ENCODE results near the gene HNRNPA2B1.

Gene HNRNPA2B1

DNA sequence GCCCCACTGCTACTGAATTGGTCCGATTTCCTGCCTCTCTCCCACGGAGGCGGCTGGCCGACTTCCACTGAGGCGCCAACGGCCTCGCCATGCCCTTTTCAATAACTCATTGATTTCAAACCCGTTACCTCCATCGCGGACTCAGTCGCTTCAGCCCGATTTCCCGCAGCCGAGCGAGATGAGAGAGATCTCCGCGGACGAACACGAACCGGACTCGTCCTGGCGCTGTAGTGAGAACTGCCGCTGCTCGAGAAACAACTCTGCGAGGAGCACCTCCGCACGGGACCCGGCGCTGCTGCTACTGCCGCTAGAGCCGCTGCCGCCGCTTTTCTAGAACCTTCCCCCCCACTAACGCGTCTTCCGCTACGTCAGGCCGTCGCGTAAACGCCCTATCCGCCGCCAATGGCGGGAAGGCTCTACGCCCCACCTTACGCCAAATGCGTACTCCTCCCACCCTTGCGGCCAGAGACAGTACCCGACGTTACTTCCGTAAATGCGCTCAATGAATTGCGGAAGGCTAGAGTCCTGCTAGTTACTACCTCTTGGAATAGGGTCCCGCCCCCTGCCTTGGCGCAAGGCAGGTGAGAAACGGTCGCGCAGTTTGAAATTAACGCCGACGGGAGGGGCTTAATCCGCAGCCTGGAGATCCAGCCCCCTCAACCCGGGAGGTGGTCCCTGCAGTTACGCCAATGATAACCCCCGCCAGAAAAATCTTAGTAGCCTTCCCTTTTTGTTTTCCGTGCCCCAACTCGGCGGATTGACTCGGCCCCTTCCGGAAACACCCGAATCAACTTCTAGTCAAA is at the start of gene HNRNPA2B1:
TSS of gene HNRNPA2B1 (minus strand) at position 303 of the 803 bp plus-strand sequence. CDS start at position 134, 169 bp downstream.
- H3K27me3 Mint-ChIP-seq (ENCODE audit: low read depth): peaks cover 5% of the 10 kb centered on the region
- H3K9me3 Mint-ChIP-seq: no peaks in the 10 kb centered on the region
- H3K4me3 Mint-ChIP-seq: peak within 1 kb of the TSS; percentile 98
- DNase-seq (ENCODE audit: low spot score): peak; percentile 96
- peak within 1 kb of the TSS; percentile 100 for H3K27ac Mint-ChIP-seq
- peaks cover 47% of the 10 kb centered on the region for H3K4me1 Mint-ChIP-seq (ENCODE audit: low read depth)
- peaks cover 72% of the 10 kb centered on the region for H3K36me3 Mint-ChIP-seq (ENCODE audit: low read depth)

DNA sequence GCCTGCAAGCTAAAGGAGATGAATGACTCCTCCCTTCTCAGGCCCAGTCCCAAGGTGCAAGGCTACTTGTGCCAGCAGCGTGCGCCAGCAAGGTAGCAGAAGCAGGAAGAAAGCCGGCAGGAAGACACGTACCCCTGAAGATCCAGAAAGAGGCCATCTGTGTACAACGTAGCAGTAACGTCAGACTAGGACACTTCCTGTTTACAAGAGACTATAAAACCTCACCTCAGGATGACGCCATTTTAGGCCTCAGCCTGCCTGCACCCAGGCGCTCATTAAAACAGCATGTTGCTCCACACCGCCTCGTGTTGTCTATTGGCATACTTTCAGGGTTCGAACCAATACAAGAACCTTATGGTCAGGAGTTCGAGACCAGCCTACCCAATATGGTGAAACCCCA is 49.7 kb upstream of the HNRNPA2B1 start:
- H3K9me3 Mint-ChIP-seq: no peaks in the 10 kb centered on the region
- no peaks in the 10 kb centered on the region for H3K4me1 Mint-ChIP-seq (ENCODE audit: low read depth)
- no peaks in the 10 kb centered on the region for H3K36me3 Mint-ChIP-seq (ENCODE audit: low read depth)
- H3K27ac Mint-ChIP-seq: no peak overlapping the region
- no peak for DNase-seq (ENCODE audit: low spot score)
- H3K4me3 Mint-ChIP-seq: no peak overlapping the region
- peaks cover 2% of the 10 kb centered on the region for H3K27me3 Mint-ChIP-seq (ENCODE audit: low read depth)

DNA sequence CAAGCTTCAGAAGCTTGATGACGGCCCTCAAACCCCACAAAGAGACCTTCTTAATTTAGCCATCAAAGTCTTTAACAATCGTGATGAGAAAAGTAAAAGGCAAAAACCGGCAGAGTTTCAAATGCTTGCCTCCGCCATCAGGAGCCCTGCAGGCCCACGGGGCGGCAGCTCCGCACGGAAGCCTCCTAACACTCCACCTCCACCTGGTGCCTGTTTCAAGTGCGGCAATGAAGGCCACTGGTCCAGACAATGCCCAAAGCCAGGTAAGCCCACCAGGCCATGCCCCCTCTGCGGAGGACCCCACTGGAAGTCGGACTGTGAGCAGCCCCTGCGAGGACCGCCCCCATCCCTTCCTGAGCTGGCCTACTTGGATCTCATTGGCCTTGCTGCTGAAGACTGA is 44.6 kb upstream of the HNRNPA2B1 start:
- Mint-ChIP-seq H3K4me3 (no peak overlapping the region), H3K27ac (no peak overlapping the region), H3K27me3 (ENCODE audit: low read depth) (no peaks in the 10 kb centered on the region), H3K9me3 (no peaks in the 10 kb centered on the region), H3K4me1 (ENCODE audit: low read depth) (no peaks in the 10 kb centered on the region), H3K36me3 (ENCODE audit: low read depth) (no peaks in the 10 kb centered on the region)
- DNase-seq (ENCODE audit: low spot score): no peak

DNA sequence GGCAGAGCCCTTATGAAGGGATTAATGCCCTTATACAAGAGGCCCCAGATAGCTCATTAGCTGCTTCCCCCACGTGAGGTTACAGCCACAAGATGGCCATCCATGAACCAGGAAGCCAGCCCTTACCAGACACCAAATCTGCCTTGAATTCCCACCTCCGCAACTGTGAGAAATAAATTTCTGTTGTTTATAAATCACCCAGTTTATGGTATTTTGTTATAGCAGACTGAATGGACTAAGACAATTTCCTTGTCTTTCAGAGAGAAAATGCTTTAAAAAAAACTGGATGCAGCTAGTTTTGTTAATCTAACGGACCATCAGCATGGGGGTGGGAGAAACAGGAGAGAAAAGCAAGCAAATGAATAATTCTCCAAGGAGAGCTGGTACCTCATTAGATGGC is 37.5 kb upstream of the HNRNPA2B1 start:
- H3K27ac Mint-ChIP-seq: no peak overlapping the region
- DNase-seq (ENCODE audit: low spot score): no peak
- no peaks in the 10 kb centered on the region for H3K9me3 Mint-ChIP-seq
- H3K36me3 Mint-ChIP-seq (ENCODE audit: low read depth): no peaks in the 10 kb centered on the region
- H3K27me3 Mint-ChIP-seq (ENCODE audit: low read depth): peaks cover 14% of the 10 kb centered on the region
- H3K4me3 Mint-ChIP-seq: no peak overlapping the region
- H3K4me1 Mint-ChIP-seq (ENCODE audit: low read depth): peaks cover 3% of the 10 kb centered on the region

DNA sequence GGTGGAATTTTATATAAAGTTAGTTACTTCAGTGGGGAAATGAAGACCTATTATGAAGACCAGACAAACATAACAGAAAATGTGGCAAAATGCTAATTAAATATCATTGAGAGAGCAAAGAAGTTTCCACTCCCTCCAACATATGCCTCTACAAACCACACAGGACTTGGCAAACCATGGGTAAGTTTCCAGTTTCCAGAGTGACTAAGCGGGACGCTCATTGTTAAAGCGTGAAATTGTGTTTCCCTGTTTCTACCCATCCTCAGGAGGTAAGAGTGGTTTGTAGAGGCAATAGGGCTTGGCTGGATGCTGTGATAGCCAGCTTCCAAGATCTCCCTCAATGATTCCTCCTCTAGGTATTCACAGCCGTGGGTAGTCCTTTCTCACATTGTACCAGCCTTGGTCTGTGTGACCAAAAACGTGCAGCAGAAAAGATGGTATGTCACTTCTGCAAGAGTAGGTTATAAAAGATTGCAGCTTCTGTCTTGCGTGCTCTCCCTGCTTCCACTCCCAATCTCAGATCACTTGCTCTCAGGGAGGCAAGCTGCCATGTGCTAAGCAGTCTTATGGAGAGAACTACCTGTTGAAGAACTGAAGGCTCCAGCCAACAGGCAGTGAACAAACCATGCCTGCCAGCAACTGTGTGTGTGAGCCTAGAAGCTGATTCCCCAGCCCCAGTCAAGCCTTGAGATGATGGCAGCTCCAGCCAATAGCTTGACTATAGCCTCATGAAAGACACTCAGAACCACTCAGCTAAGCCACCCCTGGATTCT is 36.7 kb upstream of the HNRNPA2B1 start:
- Mint-ChIP-seq H3K36me3 (ENCODE audit: low read depth) (no peaks in the 10 kb centered on the region), H3K9me3 (no peaks in the 10 kb centered on the region), H3K4me1 (ENCODE audit: low read depth) (peaks cover 3% of the 10 kb centered on the region), H3K27ac (no peak overlapping the region), H3K27me3 (ENCODE audit: low read depth) (peaks cover 14% of the 10 kb centered on the region), H3K4me3 (no peak overlapping the region)
- DNase-seq (ENCODE audit: low spot score): no peak

DNA sequence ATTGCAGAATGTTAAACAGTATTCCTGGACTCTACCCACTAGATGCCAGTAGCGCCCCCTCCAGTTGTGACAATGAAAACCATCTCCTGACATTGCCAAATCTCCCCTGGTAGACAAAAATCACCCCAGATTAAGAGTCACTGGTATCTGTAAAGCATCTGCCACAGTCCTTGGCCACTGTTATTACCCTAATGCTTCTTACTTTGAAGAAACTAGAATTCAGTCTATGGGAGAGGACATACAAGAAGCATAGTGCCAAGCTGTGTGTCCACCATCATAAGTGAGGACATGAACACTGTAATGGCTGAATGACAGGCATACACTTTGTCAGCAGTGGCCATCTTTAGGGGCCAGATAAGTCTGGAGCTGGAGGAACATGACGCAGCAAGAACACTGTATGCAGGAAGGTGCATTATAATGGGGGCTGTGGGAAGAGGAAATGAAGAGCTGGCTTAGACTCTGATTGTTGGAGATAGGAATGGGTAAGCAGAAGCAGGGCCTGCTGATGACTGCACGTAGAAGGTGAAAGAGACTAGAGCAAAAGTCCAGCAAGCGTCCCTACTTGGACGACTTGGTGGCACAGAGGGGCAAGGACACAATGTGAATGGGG is 33.5 kb upstream of the HNRNPA2B1 start:
- H3K9me3 Mint-ChIP-seq: no peaks in the 10 kb centered on the region
- no peaks in the 10 kb centered on the region for H3K36me3 Mint-ChIP-seq (ENCODE audit: low read depth)
- DNase-seq (ENCODE audit: low spot score): no peak
- no peak overlapping the region for H3K4me3 Mint-ChIP-seq
- peaks cover 20% of the 10 kb centered on the region for H3K27me3 Mint-ChIP-seq (ENCODE audit: low read depth)
- H3K27ac Mint-ChIP-seq: no peak overlapping the region
- peaks cover 3% of the 10 kb centered on the region for H3K4me1 Mint-ChIP-seq (ENCODE audit: low read depth)

DNA sequence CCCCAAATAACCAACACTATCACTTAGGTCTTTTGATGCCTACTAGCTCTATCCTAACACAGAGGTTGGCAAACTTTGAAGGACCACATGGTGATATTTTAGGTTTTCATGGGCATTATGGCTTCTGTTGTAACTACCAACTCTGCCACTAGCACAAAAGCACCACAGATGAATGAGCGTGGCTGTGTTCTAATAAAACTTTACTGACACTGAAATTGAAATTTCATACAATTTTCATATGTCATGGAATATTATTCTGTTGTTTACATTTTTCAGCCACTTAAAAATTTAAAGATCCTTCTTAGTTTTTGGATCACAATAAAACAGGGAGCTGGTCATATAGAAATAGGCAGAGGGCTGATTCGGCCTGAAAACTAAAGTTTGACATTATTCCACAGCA is 27.4 kb upstream of the HNRNPA2B1 start:
- Mint-ChIP-seq H3K4me3 (no peak overlapping the region), H3K36me3 (ENCODE audit: low read depth) (no peaks in the 10 kb centered on the region), H3K27me3 (ENCODE audit: low read depth) (peaks cover 28% of the 10 kb centered on the region), H3K9me3 (no peaks in the 10 kb centered on the region), H3K4me1 (ENCODE audit: low read depth) (no peaks in the 10 kb centered on the region), H3K27ac (no peak overlapping the region)
- DNase-seq (ENCODE audit: low spot score): no peak

DNA sequence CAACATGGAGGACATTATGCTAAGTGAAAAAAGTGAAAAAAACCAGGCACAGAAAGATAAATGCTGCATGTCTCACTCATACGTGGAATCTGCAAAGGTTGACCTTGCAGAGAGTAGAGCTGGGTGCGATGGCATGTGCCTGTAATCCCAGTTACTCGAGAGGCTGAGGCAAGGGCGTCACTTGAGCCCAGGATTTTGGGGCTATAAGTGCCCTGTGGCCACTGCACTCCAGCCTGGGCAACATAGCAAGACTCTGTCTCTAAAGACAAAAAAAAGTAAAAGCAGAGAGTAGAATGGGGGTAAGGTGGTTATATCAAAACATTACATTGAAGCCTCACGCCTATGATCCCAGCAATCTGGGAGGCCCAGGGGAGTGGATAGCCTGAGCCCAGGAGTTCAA is 23.8 kb upstream of the HNRNPA2B1 start:
- Mint-ChIP-seq H3K27me3 (ENCODE audit: low read depth) (peaks cover 25% of the 10 kb centered on the region), H3K36me3 (ENCODE audit: low read depth) (no peaks in the 10 kb centered on the region), H3K27ac (no peak overlapping the region), H3K9me3 (no peaks in the 10 kb centered on the region), H3K4me3 (no peak overlapping the region), H3K4me1 (ENCODE audit: low read depth) (no peaks in the 10 kb centered on the region)
- DNase-seq (ENCODE audit: low spot score): no peak

DNA sequence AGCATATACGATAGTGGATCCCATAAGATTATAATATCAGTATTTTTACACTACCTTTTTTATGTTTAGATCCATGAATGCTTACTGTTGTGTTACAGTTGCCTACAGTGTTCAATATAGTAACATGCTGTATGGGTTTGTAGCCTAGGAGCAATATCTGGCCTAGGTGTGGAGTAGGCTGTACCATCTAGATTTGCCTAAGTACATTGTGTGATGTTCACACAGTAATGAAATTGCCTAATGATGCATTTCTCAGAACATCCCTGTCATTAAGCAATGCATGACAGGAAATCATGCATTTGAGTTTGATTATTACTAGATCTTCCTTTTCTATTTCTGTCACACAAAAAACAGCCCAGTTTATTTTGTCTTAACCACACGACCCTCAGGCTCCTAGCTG is 15.5 kb upstream of the HNRNPA2B1 start:
- Mint-ChIP-seq H3K9me3 (no peaks in the 10 kb centered on the region), H3K27ac (no peak overlapping the region), H3K36me3 (ENCODE audit: low read depth) (peaks cover 26% of the 10 kb centered on the region), H3K27me3 (ENCODE audit: low read depth) (peaks cover 3% of the 10 kb centered on the region), H3K4me1 (ENCODE audit: low read depth) (peaks cover 7% of the 10 kb centered on the region), H3K4me3 (no peak overlapping the region)
- no peak for DNase-seq (ENCODE audit: low spot score)

DNA sequence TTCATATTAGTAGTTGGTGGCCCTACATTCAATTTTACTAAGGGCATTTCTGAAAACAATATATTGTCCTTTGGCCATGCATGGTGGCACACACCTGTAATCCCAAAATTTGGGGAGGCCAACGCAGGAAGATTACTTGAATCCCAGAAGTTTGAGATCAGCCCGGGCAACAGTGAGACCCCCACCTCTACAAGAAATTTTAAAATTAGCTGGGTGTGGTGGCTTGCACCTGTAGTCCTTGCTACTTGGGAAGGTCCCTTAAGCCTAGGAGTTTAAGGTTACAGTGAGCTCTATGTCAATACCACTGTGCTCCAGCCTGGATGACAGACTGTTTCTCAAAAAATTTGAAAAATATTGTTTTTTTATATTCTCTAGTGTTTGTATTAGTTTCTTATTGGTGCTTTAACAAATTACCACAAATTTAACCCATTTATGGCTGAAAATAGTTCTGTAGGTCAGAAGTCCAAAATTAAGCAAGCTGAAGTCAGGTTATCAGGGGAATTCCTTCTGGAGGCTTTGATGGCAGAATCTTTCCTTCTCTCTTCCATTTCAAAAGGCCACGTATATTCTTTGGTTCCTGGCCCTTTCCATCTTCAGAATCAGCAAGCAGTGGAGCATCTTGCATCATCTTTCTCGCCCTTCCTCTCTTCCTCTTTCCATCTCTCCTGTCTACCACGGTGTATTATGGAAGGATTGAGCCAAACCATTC is 13.4 kb upstream of the HNRNPA2B1 start:
- H3K9me3 Mint-ChIP-seq: no peaks in the 10 kb centered on the region
- H3K36me3 Mint-ChIP-seq (ENCODE audit: low read depth): peaks cover 43% of the 10 kb centered on the region
- no peak overlapping the region for H3K27ac Mint-ChIP-seq

DNA sequence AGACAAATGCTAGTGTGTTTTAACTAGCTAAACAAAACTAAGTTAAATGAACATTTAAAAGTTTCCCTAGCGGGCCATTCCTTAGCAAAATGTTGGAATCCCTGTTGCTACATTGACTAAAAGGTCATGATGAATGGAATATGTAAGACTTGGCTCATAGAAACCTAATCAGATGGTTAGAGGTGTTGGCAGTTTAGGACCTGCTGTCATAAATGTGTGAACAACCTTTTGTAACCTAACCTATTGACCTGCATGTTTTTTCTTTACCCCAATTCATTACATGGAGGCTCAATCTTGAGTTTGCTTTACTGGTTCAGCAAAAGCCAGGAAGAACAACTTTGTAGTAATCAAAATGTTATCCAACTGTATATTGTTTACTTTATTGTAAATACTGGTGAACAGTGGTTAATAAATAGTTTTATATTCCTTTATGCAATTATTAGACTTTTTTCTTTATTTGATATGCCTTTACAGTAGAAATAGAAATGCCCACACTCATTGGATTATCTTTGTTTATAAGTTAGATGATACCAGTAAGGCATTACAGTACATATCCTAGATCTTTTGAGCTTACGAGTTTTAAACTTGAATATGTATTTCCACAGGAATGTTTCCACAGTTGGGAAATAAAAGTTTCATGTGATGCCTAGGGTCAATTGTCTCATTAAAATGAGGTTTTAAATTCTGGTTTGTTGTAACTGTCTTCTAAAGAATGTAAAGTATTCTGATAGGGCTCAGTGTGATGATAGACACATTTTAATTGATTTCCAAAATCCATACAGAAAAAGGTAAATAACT is 12.6 kb upstream of the HNRNPA2B1 start:
- Mint-ChIP-seq H3K4me1 (ENCODE audit: low read depth) (peaks cover 16% of the 10 kb centered on the region), H3K27me3 (ENCODE audit: low read depth) (no peaks in the 10 kb centered on the region), H3K9me3 (no peaks in the 10 kb centered on the region), H3K4me3 (no peak overlapping the region), H3K27ac (no peak overlapping the region), H3K36me3 (ENCODE audit: low read depth) (peaks cover 43% of the 10 kb centered on the region)
- no peak for DNase-seq (ENCODE audit: low spot score)

More for the DNA sequence above, 13.4 kb upstream of the HNRNPA2B1 start:
- H3K4me1 Mint-ChIP-seq (ENCODE audit: low read depth): peaks cover 16% of the 10 kb centered on the region
- DNase-seq (ENCODE audit: low spot score): no peak
- no peak overlapping the region for H3K4me3 Mint-ChIP-seq
- no peaks in the 10 kb centered on the region for H3K27me3 Mint-ChIP-seq (ENCODE audit: low read depth)

DNA sequence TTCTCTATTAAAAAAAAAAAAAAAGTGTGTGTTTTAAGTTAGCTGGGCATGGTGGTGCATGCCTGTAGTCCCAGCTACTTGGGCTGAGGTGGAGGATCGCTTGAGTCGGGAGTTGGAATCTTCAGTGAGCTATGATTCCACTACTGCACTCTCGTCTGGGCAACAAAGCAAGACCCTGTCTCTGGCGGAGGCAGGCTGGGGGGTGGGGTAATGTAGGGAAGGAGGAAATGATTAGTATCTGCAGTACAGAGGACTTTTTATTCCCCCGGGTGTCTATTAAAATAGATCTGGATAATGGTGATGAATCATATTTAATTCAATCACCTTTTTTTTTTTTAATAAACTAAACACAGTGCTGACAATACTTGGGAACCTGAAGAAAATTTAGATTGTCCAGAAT is 7.5 kb upstream of the HNRNPA2B1 start:
- H3K27ac Mint-ChIP-seq: no peak overlapping the region
- H3K9me3 Mint-ChIP-seq: no peaks in the 10 kb centered on the region
- DNase-seq (ENCODE audit: low spot score): no peak
- no peak overlapping the region for H3K4me3 Mint-ChIP-seq
- no peaks in the 10 kb centered on the region for H3K27me3 Mint-ChIP-seq (ENCODE audit: low read depth)
- peaks cover 78% of the 10 kb centered on the region for H3K36me3 Mint-ChIP-seq (ENCODE audit: low read depth)
- peaks cover 44% of the 10 kb centered on the region for H3K4me1 Mint-ChIP-seq (ENCODE audit: low read depth)

DNA sequence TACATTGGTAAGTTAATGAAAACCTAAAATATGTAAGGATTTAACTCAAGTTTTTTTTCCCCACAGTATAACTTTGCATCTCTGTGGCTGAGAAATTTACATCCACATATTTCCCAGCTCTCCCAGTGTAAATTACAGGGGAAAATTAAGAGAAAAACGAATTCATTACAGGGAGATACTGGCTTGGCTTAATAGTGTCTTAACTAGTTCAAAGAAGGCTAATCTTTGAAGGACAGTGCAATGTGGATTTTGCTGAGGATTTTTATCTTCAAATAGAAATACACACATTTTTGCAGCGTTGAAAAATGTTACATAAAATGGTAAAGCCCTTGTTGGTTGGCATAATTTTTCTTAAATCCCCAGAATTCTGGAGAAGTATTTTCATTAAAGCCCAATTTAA is 2.5 kb upstream of the HNRNPA2B1 start:
- no peak for DNase-seq (ENCODE audit: low spot score)
- Mint-ChIP-seq H3K4me3 (peak overlapping the region; percentile 84), H3K9me3 (no peaks in the 10 kb centered on the region), H3K27me3 (ENCODE audit: low read depth) (peaks cover 5% of the 10 kb centered on the region), H3K4me1 (ENCODE audit: low read depth) (peaks cover 43% of the 10 kb centered on the region), H3K27ac (peak overlapping the region; percentile 88), H3K36me3 (ENCODE audit: low read depth) (peaks cover 70% of the 10 kb centered on the region)

Measured in T-helper 2 cell treated with Interferon-gamma antibody and Interleukin-4, amounts not matched to agents 5 μg/mL and 100 μg/mL, for 36 hours (primary cell).